HEK293 (cell line): Measurements from ENCODE around the gene RIOK1.

ENCODE experiments used
- GLI4 ChIP-seq: fragments of 450-650 bp; formaldehyde crosslinking; IDR thresholded peaks from 2 replicates; pipeline ENCODE4 v1.5.1; 2016; ENCODE audit warnings: missing biosample characterization, missing genetic modification characterization
- GLIS1 ChIP-seq: fragments of 450-650 bp; formaldehyde crosslinking; IDR thresholded peaks from 2 replicates; pipeline ENCODE4 v1.5.1; 2016; ENCODE audit warnings: missing biosample characterization, missing genetic modification characterization
- SP2 ChIP-seq: fragments of 450-650 bp; formaldehyde crosslinking; IDR thresholded peaks from 2 replicates; pipeline ENCODE4 v1.5.1; 2016; ENCODE audit warnings: missing biosample characterization, missing genetic modification characterization
- YY2 ChIP-seq: fragments of 450-650 bp; formaldehyde crosslinking; IDR thresholded peaks from 2 replicates; pipeline ENCODE4 v1.5.1; 2016; ENCODE audit warnings: missing biosample characterization, missing genetic modification characterization
- ZNF112 ChIP-seq: fragments of 450-650 bp; formaldehyde crosslinking; IDR thresholded peaks from 2 replicates; pipeline ENCODE4 v1.5.0; 2017; ENCODE audit warnings: missing biosample characterization, missing genetic modification characterization
- ZNF19 ChIP-seq: fragments of 450-650 bp; formaldehyde crosslinking; IDR thresholded peaks from 2 replicates; pipeline ENCODE4; 2016; ENCODE audit warnings: missing biosample characterization, missing genetic modification characterization, low read depth
- ZNF2 ChIP-seq: fragments of 450-650 bp; formaldehyde crosslinking; IDR thresholded peaks from 2 replicates; pipeline ENCODE4 v1.5.1; 2016; ENCODE audit warnings: missing biosample characterization, missing genetic modification characterization
- ZNF202 ChIP-seq: fragments of 450-650 bp; formaldehyde crosslinking; IDR thresholded peaks from 2 replicates; pipeline ENCODE4 v1.5.1; 2016; ENCODE audit warnings: missing biosample characterization, missing genetic modification characterization, borderline replicate concordance
- ZNF324 ChIP-seq: fragments of 450-650 bp; formaldehyde crosslinking; IDR thresholded peaks from 2 replicates; pipeline ENCODE4 v1.5.1; 2016; ENCODE audit warnings: missing biosample characterization, missing genetic modification characterization
- ZNF341 ChIP-seq: fragments of 450-650 bp; formaldehyde crosslinking; IDR thresholded peaks from 2 replicates; pipeline ENCODE4; 2016; ENCODE audit warnings: low read depth, missing biosample characterization, missing genetic modification characterization
- ZNF404 ChIP-seq: fragments of 450-650 bp; formaldehyde crosslinking; IDR thresholded peaks from 2 replicates; pipeline ENCODE4 v1.5.1; 2017; ENCODE audit warnings: missing biosample characterization, missing genetic modification characterization
- ZNF426 ChIP-seq: fragments of 450-650 bp; formaldehyde crosslinking; IDR thresholded peaks from 2 replicates; pipeline ENCODE4 v1.5.1; 2017; ENCODE audit warnings: missing biosample characterization, missing genetic modification characterization, mild to moderate bottlenecking, inconsistent platforms, moderate library complexity
- ZNF549 ChIP-seq: fragments of 450-650 bp; IDR thresholded peaks from 2 replicates; pipeline ENCODE4 v1.5.1; 2018; ENCODE audit warnings: missing biosample characterization, missing genetic modification characterization, mild to moderate bottlenecking, inconsistent platforms, moderate library complexity
- ZNF571 ChIP-seq: fragments of 450-650 bp; formaldehyde crosslinking; IDR thresholded peaks from 2 replicates; pipeline ENCODE4 v1.5.0; 2017; ENCODE audit warnings: missing biosample characterization, missing genetic modification characterization
- ZSCAN16 ChIP-seq: fragments of 450-650 bp; formaldehyde crosslinking; IDR thresholded peaks from 2 replicates; pipeline ENCODE4 v1.5.1; 2016; ENCODE audit warnings: missing biosample characterization, missing genetic modification characterization
- ZSCAN30 ChIP-seq: fragments of 450-650 bp; IDR thresholded peaks from 2 replicates; pipeline ENCODE4 v1.5.1; 2018; ENCODE audit warnings: missing biosample characterization, mild to moderate bottlenecking, missing genetic modification characterization, moderate library complexity
- TF ChIP-seq, protein P1 (sequence below): fragments of 450-650 bp; formaldehyde crosslinking; IDR thresholded peaks from 2 replicates; pipeline ENCODE4 v1.5.1; 2016; ENCODE audit warnings: missing biosample characterization, missing genetic modification characterization, borderline replicate concordance
- TF ChIP-seq, protein P2 (sequence below): fragments of 450-650 bp; formaldehyde crosslinking; IDR thresholded peaks from 2 replicates; pipeline ENCODE4 v1.5.1; 2016; ENCODE audit warnings: missing biosample characterization, missing genetic modification characterization
- TF ChIP-seq, protein P3 (sequence below): fragments of 450-650 bp; formaldehyde crosslinking; IDR thresholded peaks from 2 replicates; pipeline ENCODE4 v1.5.1; 2016; ENCODE audit warnings: missing biosample characterization, missing genetic modification characterization
- TF ChIP-seq, protein P4 (sequence below): fragments of 450-650 bp; formaldehyde crosslinking; IDR thresholded peaks from 2 replicates; pipeline ENCODE4 v1.5.1; 2017; ENCODE audit warnings: missing biosample characterization, missing genetic modification characterization
- TF ChIP-seq, protein P5 (sequence below): fragments of 450-650 bp; formaldehyde crosslinking; IDR thresholded peaks from 2 replicates; pipeline ENCODE4 v1.5.1; 2016; ENCODE audit warnings: missing biosample characterization, missing genetic modification characterization
- TF ChIP-seq, protein P6 (sequence below): fragments of 450-650 bp; formaldehyde crosslinking; IDR thresholded peaks from 2 replicates; pipeline ENCODE4 v1.5.1; 2016; ENCODE audit warnings: missing biosample characterization, missing genetic modification characterization
- TF ChIP-seq, protein P7 (sequence below): fragments of 450-650 bp; formaldehyde crosslinking; IDR thresholded peaks from 2 replicates; pipeline ENCODE4 v1.5.1; 2017; ENCODE audit warnings: missing biosample characterization, missing genetic modification characterization
- TF ChIP-seq, protein P8 (sequence below): fragments of 450-650 bp; formaldehyde crosslinking; IDR thresholded peaks from 2 replicates; pipeline ENCODE4 v1.5.1; 2016; ENCODE audit warnings: missing biosample characterization, missing genetic modification characterization

Gene RIOK1

DNA sequence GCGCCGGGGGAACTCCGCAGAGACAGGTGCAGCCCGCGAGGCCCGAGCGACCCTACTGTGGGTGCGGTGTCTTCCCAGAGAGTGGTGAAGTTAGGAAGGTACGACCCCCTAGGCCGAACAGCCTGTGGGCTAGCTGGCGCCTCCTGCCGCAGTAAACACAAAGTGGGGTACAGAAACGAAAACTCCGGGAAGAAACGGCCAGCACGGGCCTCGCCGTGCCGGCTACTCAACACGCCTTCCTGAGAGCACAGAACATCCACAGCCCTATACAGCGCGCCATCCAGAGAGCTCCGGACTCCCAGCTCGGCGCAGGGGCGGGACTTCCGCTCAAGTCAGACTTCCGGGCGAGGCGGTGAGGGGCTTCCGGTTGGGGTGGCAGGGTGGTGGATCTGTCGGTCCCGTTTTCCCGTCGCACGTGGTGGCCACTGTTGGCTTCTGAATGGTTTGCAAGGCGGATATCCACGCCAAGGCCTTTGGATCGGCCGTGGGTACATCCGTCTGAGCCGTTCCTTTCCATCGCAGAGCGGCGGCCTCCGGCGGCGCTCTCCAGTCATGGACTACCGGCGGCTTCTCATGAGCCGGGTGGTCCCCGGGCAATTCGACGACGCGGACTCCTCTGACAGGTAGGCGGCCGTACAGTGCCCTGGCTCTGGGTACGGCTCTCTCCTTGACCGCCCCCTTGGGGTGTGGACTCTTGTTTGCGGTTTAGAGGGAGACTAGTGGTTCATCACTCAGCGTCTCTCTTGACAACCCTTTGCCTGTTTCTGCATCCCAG is at the start of gene RIOK1, which contains the start of gene CAGE1 (continued):
- TF ChIP-seq, protein P1, sequence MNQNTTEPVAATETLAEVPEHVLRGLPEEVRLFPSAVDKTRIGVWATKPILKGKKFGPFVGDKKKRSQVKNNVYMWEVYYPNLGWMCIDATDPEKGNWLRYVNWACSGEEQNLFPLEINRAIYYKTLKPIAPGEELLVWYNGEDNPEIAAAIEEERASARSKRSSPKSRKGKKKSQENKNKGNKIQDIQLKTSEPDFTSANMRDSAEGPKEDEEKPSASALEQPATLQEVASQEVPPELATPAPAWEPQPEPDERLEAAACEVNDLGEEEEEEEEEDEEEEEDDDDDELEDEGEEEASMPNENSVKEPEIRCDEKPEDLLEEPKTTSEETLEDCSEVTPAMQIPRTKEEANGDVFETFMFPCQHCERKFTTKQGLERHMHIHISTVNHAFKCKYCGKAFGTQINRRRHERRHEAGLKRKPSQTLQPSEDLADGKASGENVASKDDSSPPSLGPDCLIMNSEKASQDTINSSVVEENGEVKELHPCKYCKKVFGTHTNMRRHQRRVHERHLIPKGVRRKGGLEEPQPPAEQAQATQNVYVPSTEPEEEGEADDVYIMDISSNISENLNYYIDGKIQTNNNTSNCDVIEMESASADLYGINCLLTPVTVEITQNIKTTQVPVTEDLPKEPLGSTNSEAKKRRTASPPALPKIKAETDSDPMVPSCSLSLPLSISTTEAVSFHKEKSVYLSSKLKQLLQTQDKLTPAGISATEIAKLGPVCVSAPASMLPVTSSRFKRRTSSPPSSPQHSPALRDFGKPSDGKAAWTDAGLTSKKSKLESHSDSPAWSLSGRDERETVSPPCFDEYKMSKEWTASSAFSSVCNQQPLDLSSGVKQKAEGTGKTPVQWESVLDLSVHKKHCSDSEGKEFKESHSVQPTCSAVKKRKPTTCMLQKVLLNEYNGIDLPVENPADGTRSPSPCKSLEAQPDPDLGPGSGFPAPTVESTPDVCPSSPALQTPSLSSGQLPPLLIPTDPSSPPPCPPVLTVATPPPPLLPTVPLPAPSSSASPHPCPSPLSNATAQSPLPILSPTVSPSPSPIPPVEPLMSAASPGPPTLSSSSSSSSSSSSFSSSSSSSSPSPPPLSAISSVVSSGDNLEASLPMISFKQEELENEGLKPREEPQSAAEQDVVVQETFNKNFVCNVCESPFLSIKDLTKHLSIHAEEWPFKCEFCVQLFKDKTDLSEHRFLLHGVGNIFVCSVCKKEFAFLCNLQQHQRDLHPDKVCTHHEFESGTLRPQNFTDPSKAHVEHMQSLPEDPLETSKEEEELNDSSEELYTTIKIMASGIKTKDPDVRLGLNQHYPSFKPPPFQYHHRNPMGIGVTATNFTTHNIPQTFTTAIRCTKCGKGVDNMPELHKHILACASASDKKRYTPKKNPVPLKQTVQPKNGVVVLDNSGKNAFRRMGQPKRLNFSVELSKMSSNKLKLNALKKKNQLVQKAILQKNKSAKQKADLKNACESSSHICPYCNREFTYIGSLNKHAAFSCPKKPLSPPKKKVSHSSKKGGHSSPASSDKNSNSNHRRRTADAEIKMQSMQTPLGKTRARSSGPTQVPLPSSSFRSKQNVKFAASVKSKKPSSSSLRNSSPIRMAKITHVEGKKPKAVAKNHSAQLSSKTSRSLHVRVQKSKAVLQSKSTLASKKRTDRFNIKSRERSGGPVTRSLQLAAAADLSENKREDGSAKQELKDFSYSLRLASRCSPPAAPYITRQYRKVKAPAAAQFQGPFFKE (tag by site-specific recombination) = no peak
- TF ChIP-seq, protein P2, sequence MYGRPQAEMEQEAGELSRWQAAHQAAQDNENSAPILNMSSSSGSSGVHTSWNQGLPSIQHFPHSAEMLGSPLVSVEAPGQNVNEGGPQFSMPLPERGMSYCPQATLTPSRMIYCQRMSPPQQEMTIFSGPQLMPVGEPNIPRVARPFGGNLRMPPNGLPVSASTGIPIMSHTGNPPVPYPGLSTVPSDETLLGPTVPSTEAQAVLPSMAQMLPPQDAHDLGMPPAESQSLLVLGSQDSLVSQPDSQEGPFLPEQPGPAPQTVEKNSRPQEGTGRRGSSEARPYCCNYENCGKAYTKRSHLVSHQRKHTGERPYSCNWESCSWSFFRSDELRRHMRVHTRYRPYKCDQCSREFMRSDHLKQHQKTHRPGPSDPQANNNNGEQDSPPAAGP (tag by site-specific recombination) = peak; percentile 56; the same call in 1 of the 2 replicates
- TF ChIP-seq, protein P3, sequence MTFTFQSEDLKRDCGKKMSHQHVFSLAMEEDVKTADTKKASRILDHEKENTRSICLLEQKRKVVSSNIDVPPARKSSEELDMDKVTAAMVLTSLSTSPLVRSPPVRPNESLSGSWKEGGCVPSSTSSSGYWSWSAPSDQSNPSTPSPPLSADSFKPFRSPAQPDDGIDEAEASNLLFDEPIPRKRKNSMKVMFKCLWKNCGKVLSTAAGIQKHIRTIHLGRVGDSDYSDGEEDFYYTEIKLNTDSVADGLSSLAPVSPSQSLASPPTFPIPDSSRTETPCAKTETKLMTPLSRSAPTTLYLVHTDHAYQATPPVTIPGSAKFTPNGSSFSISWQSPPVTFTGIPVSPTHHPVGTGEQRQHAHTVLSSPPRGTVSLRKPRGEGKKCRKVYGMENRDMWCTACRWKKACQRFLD (tag by site-specific recombination) = peak; percentile 70; the same call in 1 of the 2 replicates
- peak; percentile 85 for TF ChIP-seq SP2 (tag by site-specific recombination)
- no peak for TF ChIP-seq ZNF549
- TF ChIP-seq ZNF112 = no peak
- TF ChIP-seq, protein P4, sequence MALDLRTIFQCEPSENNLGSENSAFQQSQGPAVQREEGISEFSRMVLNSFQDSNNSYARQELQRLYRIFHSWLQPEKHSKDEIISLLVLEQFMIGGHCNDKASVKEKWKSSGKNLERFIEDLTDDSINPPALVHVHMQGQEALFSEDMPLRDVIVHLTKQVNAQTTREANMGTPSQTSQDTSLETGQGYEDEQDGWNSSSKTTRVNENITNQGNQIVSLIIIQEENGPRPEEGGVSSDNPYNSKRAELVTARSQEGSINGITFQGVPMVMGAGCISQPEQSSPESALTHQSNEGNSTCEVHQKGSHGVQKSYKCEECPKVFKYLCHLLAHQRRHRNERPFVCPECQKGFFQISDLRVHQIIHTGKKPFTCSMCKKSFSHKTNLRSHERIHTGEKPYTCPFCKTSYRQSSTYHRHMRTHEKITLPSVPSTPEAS (tag by site-specific recombination) = peak; percentile 12
- 0 out of 2 replicates have a peak, but pooled peaks have one; percentile 23 for TF ChIP-seq ZNF324 (tag by site-specific recombination)
- no peak for TF ChIP-seq YY2 (tag by site-specific recombination)
- TF ChIP-seq ZSCAN16 (tag by site-specific recombination) = no peak
- peak; percentile 49; the same call in 1 of the 2 replicates for TF ChIP-seq ZSCAN30 (tag by site-specific recombination)
- TF ChIP-seq, protein P5, sequence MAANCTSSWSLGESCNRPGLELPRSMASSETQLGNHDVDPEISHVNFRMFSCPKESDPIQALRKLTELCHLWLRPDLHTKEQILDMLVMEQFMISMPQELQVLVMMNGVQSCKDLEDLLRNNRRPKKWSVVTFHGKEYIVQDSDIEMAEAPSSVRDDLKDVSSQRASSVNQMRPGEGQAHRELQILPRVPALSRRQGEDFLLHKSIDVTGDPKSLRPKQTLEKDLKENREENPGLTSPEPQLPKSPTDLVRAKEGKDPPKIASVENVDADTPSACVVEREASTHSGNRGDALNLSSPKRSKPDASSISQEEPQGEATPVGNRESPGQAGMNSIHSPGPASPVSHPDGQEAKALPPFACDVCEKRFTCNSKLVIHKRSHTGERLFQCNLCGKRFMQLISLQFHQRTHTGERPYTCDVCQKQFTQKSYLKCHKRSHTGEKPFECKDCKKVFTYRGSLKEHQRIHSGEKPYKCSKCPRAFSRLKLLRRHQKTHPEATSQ = no peak
- no peak for TF ChIP-seq ZNF571 (tag by site-specific recombination)
- peak; percentile 70 for TF ChIP-seq ZNF2 (tag by site-specific recombination)
- TF ChIP-seq GLIS1 (tag by site-specific recombination) = peak; percentile 83
- TF ChIP-seq, protein P6, sequence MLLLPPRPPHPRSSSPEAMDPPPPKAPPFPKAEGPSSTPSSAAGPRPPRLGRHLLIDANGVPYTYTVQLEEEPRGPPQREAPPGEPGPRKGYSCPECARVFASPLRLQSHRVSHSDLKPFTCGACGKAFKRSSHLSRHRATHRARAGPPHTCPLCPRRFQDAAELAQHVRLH (tag by site-specific recombination) = peak; percentile 99
- TF ChIP-seq, protein P7, sequence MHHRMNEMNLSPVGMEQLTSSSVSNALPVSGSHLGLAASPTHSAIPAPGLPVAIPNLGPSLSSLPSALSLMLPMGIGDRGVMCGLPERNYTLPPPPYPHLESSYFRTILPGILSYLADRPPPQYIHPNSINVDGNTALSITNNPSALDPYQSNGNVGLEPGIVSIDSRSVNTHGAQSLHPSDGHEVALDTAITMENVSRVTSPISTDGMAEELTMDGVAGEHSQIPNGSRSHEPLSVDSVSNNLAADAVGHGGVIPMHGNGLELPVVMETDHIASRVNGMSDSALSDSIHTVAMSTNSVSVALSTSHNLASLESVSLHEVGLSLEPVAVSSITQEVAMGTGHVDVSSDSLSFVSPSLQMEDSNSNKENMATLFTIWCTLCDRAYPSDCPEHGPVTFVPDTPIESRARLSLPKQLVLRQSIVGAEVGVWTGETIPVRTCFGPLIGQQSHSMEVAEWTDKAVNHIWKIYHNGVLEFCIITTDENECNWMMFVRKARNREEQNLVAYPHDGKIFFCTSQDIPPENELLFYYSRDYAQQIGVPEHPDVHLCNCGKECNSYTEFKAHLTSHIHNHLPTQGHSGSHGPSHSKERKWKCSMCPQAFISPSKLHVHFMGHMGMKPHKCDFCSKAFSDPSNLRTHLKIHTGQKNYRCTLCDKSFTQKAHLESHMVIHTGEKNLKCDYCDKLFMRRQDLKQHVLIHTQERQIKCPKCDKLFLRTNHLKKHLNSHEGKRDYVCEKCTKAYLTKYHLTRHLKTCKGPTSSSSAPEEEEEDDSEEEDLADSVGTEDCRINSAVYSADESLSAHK (tag by site-specific recombination) = no peak
- no peak for TF ChIP-seq ZNF404 (tag by site-specific recombination)
- TF ChIP-seq, protein P8, sequence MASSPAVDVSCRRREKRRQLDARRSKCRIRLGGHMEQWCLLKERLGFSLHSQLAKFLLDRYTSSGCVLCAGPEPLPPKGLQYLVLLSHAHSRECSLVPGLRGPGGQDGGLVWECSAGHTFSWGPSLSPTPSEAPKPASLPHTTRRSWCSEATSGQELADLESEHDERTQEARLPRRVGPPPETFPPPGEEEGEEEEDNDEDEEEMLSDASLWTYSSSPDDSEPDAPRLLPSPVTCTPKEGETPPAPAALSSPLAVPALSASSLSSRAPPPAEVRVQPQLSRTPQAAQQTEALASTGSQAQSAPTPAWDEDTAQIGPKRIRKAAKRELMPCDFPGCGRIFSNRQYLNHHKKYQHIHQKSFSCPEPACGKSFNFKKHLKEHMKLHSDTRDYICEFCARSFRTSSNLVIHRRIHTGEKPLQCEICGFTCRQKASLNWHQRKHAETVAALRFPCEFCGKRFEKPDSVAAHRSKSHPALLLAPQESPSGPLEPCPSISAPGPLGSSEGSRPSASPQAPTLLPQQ (tag by site-specific recombination) = peak; percentile 89
- TF ChIP-seq GLI4 (tag by site-specific recombination) = no peak
- TF ChIP-seq ZNF426 (tag by site-specific recombination) = no peak
- no peak for TF ChIP-seq ZNF202 (tag by site-specific recombination)
- TF ChIP-seq ZNF341 = peak; percentile 88
- no peak for TF ChIP-seq ZNF19 (tag by site-specific recombination)
